IMR-90 (cell line): ENCODE results near the gene ARMC3. TPM values are rescaled to one million over a fixed set of nuclear protein-coding genes. Genes with fewer than 3 reads are reported as not detected.

Source experiments
- ATAC-seq: fragments of 200-7000 bp; cut with Tn5 transposase; 2 replicates; pipeline ENCODE4 v1.9.1; 2020; ENCODE audit warnings: low read depth, mild to moderate bottlenecking, moderate library complexity
- BruUV-seq: library from RNA; stranded (reverse); fragments of 400-500 nt; replicated peaks from 2 replicates; lab custom pipeline; 2021; lab: Mats Ljungman, UMichigan
- CTCF ChIA-PET: fragments of 300-600 bp; formaldehyde crosslinking; extraction: SDS; loops from one replicate; lab custom pipeline; 2021; ENCODE audit warnings: antibody characterized with exemption; lab: Yijun Ruan, JAX
- POLR2A ChIA-PET: fragments of 300-600 bp; sonication (Branson Sonifier 250); formaldehyde crosslinking; loops from one replicate; lab custom pipeline; 2022; ENCODE audit warnings: antibody characterized with exemption; ENCODE audit not compliant: unreplicated experiment; lab: Charles Lee
- DNase-seq: peaks from one replicate; pipeline ENCODE4 v3.0.0; 2013
- H2AFZ ChIP-seq: replicated peaks from 2 replicates; pipeline ENCODE3; 2013; ENCODE audit warnings: low read length, mild to moderate bottlenecking; ENCODE audit not compliant: poor library complexity
- H2AK5ac ChIP-seq: 2 replicates; pipeline ENCODE4 v1.6.1; 2013; ENCODE audit warnings: low read depth, low read length, inconsistent platforms
- H2AK9ac ChIP-seq: replicated peaks from 2 replicates; pipeline ENCODE3; 2013; ENCODE audit warnings: mild to moderate bottlenecking, low read depth, low read length, moderate library complexity; ENCODE audit not compliant: poor library complexity
- H2BK120ac ChIP-seq: 2 replicates; pipeline ENCODE4 v1.6.1; 2013; ENCODE audit warnings: low read depth, low read length, inconsistent platforms
- H2BK15ac ChIP-seq: 3 replicates; pipeline ENCODE4 v1.6.1; 2013; ENCODE audit warnings: low read depth, low read length, inconsistent platforms
- H2BK20ac ChIP-seq: 2 replicates; pipeline ENCODE4 v1.6.1; 2013; ENCODE audit warnings: low read depth, mild to moderate bottlenecking, inconsistent platforms, low read length, moderate library complexity
- H2BK5ac ChIP-seq: 2 replicates; pipeline ENCODE4 v1.6.1; 2013; ENCODE audit warnings: mild to moderate bottlenecking, low read depth, low read length, inconsistent platforms; ENCODE audit not compliant: poor library complexity, severe bottlenecking
- H3K14ac ChIP-seq: replicated peaks from 2 replicates; pipeline ENCODE4 v1.6.1; 2013; ENCODE audit warnings: low read depth, low read length, inconsistent platforms
- H3K18ac ChIP-seq: 2 replicates; pipeline ENCODE4 v1.6.1; 2013; ENCODE audit warnings: low read depth, low read length, control low read depth
- H3K23ac ChIP-seq: 2 replicates; pipeline ENCODE4 v1.6.1; 2013; ENCODE audit warnings: low read depth, low read length, inconsistent platforms
- H3K27ac ChIP-seq: 2 replicates; pipeline ENCODE4 v1.5.1; 2013; ENCODE audit warnings: mild to moderate bottlenecking, control low read depth, low read length; ENCODE audit not compliant: insufficient read depth
- H3K27me3 ChIP-seq: 2 replicates; pipeline ENCODE4 v1.6.1; 2013; ENCODE audit warnings: low read length; ENCODE audit not compliant: control insufficient read depth, insufficient read depth
- H3K36me3 ChIP-seq: 2 replicates; pipeline ENCODE4 v1.6.1; 2013; ENCODE audit warnings: low read length, mixed read lengths; ENCODE audit not compliant: control insufficient read depth, insufficient read depth
- H3K4ac ChIP-seq: 2 replicates; pipeline ENCODE4 v1.6.1; 2013; ENCODE audit warnings: low read depth, low read length, inconsistent platforms
- H3K4me1 ChIP-seq: 2 replicates; pipeline ENCODE4 v1.6.1; 2013; ENCODE audit warnings: low read length, mixed read lengths; ENCODE audit not compliant: control insufficient read depth, insufficient read depth
- H3K4me2 ChIP-seq: 2 replicates; pipeline ENCODE4 v1.6.1; 2013; ENCODE audit warnings: low read depth, mild to moderate bottlenecking, control low read depth, low read length, moderate library complexity
- H3K4me3 ChIP-seq: 2 replicates; pipeline ENCODE4 v1.5.1; 2013; ENCODE audit warnings: low read depth, mild to moderate bottlenecking, control low read depth, low read length, moderate library complexity; ENCODE audit not compliant: insufficient read depth
- H3K56ac ChIP-seq: 2 replicates; pipeline ENCODE4 v1.6.1; 2013; ENCODE audit warnings: low read length, inconsistent platforms; ENCODE audit not compliant: insufficient read depth; ENCODE audit errors: extremely low read depth
- H3K79me1 ChIP-seq, 2 experiments: 2 replicates each; pipeline ENCODE4 v1.6.1; 2013; ENCODE audit warnings: low read length in 2 of 2, inconsistent platforms in 1 of 2, low read depth in 1 of 2
- H3K9ac ChIP-seq: 2 replicates; pipeline ENCODE4 v1.6.1; 2013; ENCODE audit warnings: low read depth, low read length, control low read depth
- H3K9me1 ChIP-seq: 2 replicates; pipeline ENCODE4 v1.6.1; 2013; ENCODE audit warnings: low read length, inconsistent platforms; ENCODE audit not compliant: insufficient read depth
- H3K9me3 ChIP-seq: 2 replicates; pipeline ENCODE4 v1.6.1; 2013; ENCODE audit warnings: low read length; ENCODE audit not compliant: control insufficient read depth, insufficient read depth
- H4K20me1 ChIP-seq: 2 replicates; pipeline ENCODE4 v1.6.1; 2013; ENCODE audit warnings: low read length, inconsistent platforms; ENCODE audit not compliant: insufficient read depth
- H4K5ac ChIP-seq: 2 replicates; pipeline ENCODE4 v1.6.1; 2013; ENCODE audit warnings: mild to moderate bottlenecking, low read depth, low read length, control low read depth
- H4K8ac ChIP-seq, 2 experiments: 2 replicates each; pipeline ENCODE4 v1.6.1; 2013; ENCODE audit warnings: low read depth in 2 of 2, low read length in 2 of 2, control low read depth in 1 of 2, inconsistent platforms in 1 of 2
- H4K91ac ChIP-seq: 2 replicates; pipeline ENCODE4 v1.6.1; 2013; ENCODE audit warnings: low read depth, low read length, inconsistent platforms; ENCODE audit not compliant: insufficient read depth
- POLR2A ChIP-seq: IDR thresholded peaks from 2 replicates; pipeline ENCODE4 v1.6.1; 2012; ENCODE audit warnings: mild to moderate bottlenecking, low read depth, low read length
- WGBS, 2 experiments: methylation state at CpG; one replicate each; pipeline versions ENCODE4 v1.1.5 to v1.1.7; 2013; ENCODE audit warnings: missing lambda C conversion rate in 2 of 2; ENCODE audit not compliant: insufficient read length in 1 of 2; ENCODE audit errors: extremely low coverage in 2 of 2; 5-methylcytosine and 5-hydroxymethylcytosine counted together
- dilution Hi-C: fragments of 300-500 bp; cut with HindIII; formaldehyde crosslinking; loops from one replicate; pipeline ENCODE4 v1.14.3; 2018; ENCODE audit warnings: low sequenced_read_pairs; ENCODE audit not compliant: unreplicated experiment
- in situ Hi-C: fragments of 300-500 bp; cut with MboI; formaldehyde crosslinking; loops from 3 replicates; pipeline ENCODE4 v1.14.3; 2019; ENCODE audit warnings: low sequenced_read_pairs, inconsistent platforms, mixed read lengths
- intact Hi-C: fragments of 100-400 bp; cut with micrococcal nuclease; formaldehyde crosslinking; loops from 2 replicates; pipeline ENCODE4 v1.10.0; 2022
- polyA plus RNA-seq, 3 experiments: library from polyadenylated mRNA; depleted of rRNA; stranded (reverse); fragments of >200 nt; gene quantifications; 2 replicates each; pipeline ENCODE4 v1.2.3, GENCODE V29; 2012; ENCODE audit warnings: low replicate concordance in 1 of 3
- total RNA-seq: library from RNA; depleted of rRNA; stranded (reverse); fragments of >200 nt; gene quantifications from 2 replicates; pipeline ENCODE4 v1.2.3, GENCODE V29; 2012

ARMC3 gene
- total and polyA plus RNA-seq, 2 of the 4 experiments (the other 2 are of a cell fraction), result not detected

GRCh38 chr10:23048191-23048590 lies 120.3 kb downstream of the ARMC3 start:
- Histone ChIP-seq H2AK9ac (no peak overlapping the region), H2BK15ac (no peak overlapping the region), H3K14ac (no peak overlapping the region), H3K4me3 (no peak overlapping the region), H3K4ac (no peak overlapping the region), H4K20me1 (no peaks in the 10 kb centered on the region), H3K4me2 (no peak overlapping the region), H2BK5ac (no peak overlapping the region), H2BK20ac (no peak overlapping the region), H3K9me1 (no peaks in the 10 kb centered on the region), H3K18ac (no peak overlapping the region), H4K8ac (no peak overlapping the region), H3K4me1 (no peaks in the 10 kb centered on the region), H4K91ac (no peak overlapping the region), H3K79me1 (no peaks in the 10 kb centered on the region), H2AK5ac (no peak overlapping the region), H3K27ac (no peak overlapping the region), H2AFZ (no peak overlapping the region), H3K9ac (no peak overlapping the region), H3K23ac (no peak overlapping the region), H2BK120ac (no peak overlapping the region), H3K36me3 (no peaks in the 10 kb centered on the region), H3K9me3 (no peaks in the 10 kb centered on the region), H4K5ac (no peak overlapping the region), H3K27me3 (peaks cover 2% of the 10 kb centered on the region; the same call in 1 of the 2 replicates), H3K56ac (no peak overlapping the region)
- ChIA-PET CTCF (no interaction called here), POLR2A (no interaction called here)
- no CpG with 5 or more reads among the region's 4 CpGs for WGBS, 2 experiments
- no TSS peak for BruUV-seq
- DNase-seq (no peak), ATAC-seq (no peak)
- dilution Hi-C loops (no loop called here), in situ Hi-C loops (no loop called here), intact Hi-C loops (no loop called here)
- no peak for TF ChIP-seq POLR2A
